Uterus (tissue), 4 donors: ENCODE measurements around the gene RMRP. TPM values are rescaled to one million over a fixed set of nuclear protein-coding genes. Genes with fewer than 3 reads are reported as not detected.
"Not testable (repeated sequence)": the region's sequence is repeated elsewhere in the genome, so short reads cannot be mapped to it uniquely, and the experiment has no call there.

ENCODE experiments used
- DNase-seq, 2 donors: peaks; one replicate each; pipeline ENCODE4 v3.0.0-alpha.2; 2019 to 2020
- H3K27ac ChIP-seq, 2 donors: fragments of 200-600 bp; sonication (generic); 1 replicate in 1 of 2; 2 replicates in 1 of 2; pipeline ENCODE4 v1.5.1; 2016 to 2018
- H3K27me3 ChIP-seq, 2 donors: fragments of 200-600 bp; sonication (generic); one replicate each; pipeline ENCODE4 v1.5.1; 2018 to 2019; ENCODE audit warnings: control low read depth in 1 of 2
- H3K36me3 ChIP-seq, 2 donors: fragments of 200-600 bp; sonication (generic); one replicate each; pipeline ENCODE4 v1.5.1; 2019; ENCODE audit warnings: control low read depth in 1 of 2
- H3K4me1 ChIP-seq, 2 donors: fragments of 200-600 bp; sonication (generic); one replicate each; pipeline ENCODE4 v1.5.1; 2018 to 2019; ENCODE audit warnings: control low read depth in 1 of 2
- H3K4me3 ChIP-seq, 2 donors: fragments of 200-600 bp; sonication (generic); 1 replicate in 1 of 2; 2 replicates in 1 of 2; pipeline ENCODE4 v1.5.1; 2018 to 2019; ENCODE audit warnings: mild to moderate bottlenecking in 1 of 2
- H3K9me3 ChIP-seq, 2 donors: fragments of 200-600 bp; sonication (generic); one replicate each; pipeline ENCODE4 v1.5.1; 2019; ENCODE audit warnings: control low read depth in 1 of 2
- CTCF ChIP-seq, 4 experiments: fragments of 200-600 bp in 2 of 4; fragments of 450-650 bp in 2 of 4; sonication (generic) in 2 of 4; IDR thresholded peaks; one replicate each; pipeline ENCODE4 v1.5.1; 2016 to 2019; ENCODE audit warnings: antibody characterized with exemption in 4 of 4, mild to moderate bottlenecking in 2 of 4, moderate library complexity in 1 of 4
- POLR2A ChIP-seq, 2 donors: fragments of 450-650 bp; IDR thresholded peaks; one replicate each; pipeline ENCODE4 v1.6.1; 2016; ENCODE audit warnings: antibody characterized with exemption in 2 of 2, mild to moderate bottlenecking in 1 of 2, moderate library complexity in 1 of 2
- intact Hi-C: fragments of 100-400 bp; cut with DNase I; formaldehyde crosslinking; loops from one replicate; pipeline ENCODE4 v1.15.1; 2023; ENCODE audit warnings: low total_unique reads
- total RNA-seq, 4 donors: library from RNA; depleted of rRNA in 3 of 4; stranded (reverse); fragments of >200 nt in 3 of 4; gene quantifications; one replicate each; pipeline versions ENCODE4 v1.1.0 to v1.2.4, GENCODE V29; 2014 to 2023
- donor health status: DM: yes; HTN: yes; CAD: no.

RMRP gene
- total RNA-seq, 4 donors from 2014 or later: 2,632 to 57,722 (median 9,015) TPM

GRCh38 chr9:35650341-35651158 is 7.3 kb downstream of the RMRP start, which contains the start of gene SIT1:
TSS of gene SIT1 (minus strand) at chr9:35650931. CDS start at chr9:35650853, 78 bp downstream.
- TF ChIP-seq POLR2A (IDR thresholded peaks at IDR 0.05) (no peak), CTCF (IDR thresholded peaks at IDR 0.05) (no peak)
- H3K4me3 ChIP-seq: no peak within 1 kb of the TSS
- no peaks in the 10 kb centered on the region for H3K36me3 ChIP-seq
- H3K27ac ChIP-seq: no peak within 1 kb of the TSS
- no peaks in the 10 kb centered on the region for H3K27me3 ChIP-seq
- no peaks in the 10 kb centered on the region for H3K9me3 ChIP-seq
- intact Hi-C loops: no loop called here
- DNase-seq: no peak
- no peaks in the 10 kb centered on the region for H3K4me1 ChIP-seq

DNA sequence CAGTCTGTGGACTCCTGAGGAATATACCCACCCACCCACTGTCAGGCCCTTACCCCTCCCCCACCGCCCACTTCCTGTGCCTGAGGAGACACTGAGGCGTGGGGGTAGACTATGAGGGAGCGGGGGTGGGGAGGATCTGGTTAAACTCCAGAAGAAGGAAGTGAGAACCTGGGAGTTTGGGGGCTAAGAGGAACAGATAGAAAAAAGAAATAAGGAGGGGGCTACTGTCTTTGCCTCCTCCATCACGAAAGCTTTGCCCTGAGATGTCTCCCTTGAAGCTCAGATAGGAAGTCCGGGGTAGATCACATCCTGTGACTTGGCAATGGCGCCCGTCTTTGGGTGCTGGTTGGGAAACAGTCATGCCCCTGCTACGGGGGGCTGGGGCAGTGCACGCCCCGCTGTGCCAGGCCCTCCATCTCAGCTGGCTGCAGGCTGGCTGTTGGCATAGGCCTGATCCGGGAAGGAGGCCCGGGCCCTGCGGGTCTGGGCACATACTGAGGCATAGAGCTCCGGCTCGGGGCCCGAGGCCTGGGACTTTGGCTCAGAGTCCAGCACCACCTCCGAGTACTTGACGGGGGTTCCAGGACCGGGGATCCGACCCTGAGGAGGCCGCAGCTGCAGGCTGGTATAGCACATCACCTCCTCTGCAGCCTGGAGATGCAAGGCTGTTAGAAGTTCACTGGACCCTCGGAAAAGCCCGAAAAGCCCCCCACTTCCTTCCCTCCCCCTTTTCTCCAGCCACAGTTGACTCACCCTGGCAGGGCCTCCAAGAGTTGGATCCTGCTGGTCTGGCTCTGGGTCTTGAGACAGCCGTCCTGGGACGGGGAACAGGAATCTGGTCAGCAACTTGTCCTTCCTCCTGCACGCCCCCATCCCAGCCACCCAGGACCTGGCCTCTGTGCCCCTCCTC is 8.1 kb downstream of the RMRP start:
- Histone ChIP-seq H3K27ac (no peak overlapping the region), H3K4me3 (no peak overlapping the region)
- peak in 1 of 2 donors; percentile 28 for DNase-seq

GRCh38 chr9:35646533-35647265 is 11.1 kb downstream of the RMRP start:
- no peaks in the 10 kb centered on the region for H3K4me1 ChIP-seq
- DNase-seq: peak; percentile 93 to 96
- peak overlapping the region; percentile 85 to 86 for H3K27ac ChIP-seq
- H3K4me3 ChIP-seq: peak overlapping the region; percentile 40 to 55
- no peaks in the 10 kb centered on the region for H3K27me3 ChIP-seq
- no peaks in the 10 kb centered on the region for H3K9me3 ChIP-seq
- TF ChIP-seq CTCF (IDR thresholded peaks at IDR 0.05) (peak; percentile 93 to 99 (median 98)), POLR2A (IDR thresholded peaks at IDR 0.05) (peak; percentile 90 to 95)
- no peaks in the 10 kb centered on the region for H3K36me3 ChIP-seq
- intact Hi-C loops: no loop called here

More for the DNA sequence above, 8.1 kb downstream of the RMRP start:
- no peaks in the 10 kb centered on the region for H3K9me3 ChIP-seq
- no peaks in the 10 kb centered on the region for H3K27me3 ChIP-seq
- no peaks in the 10 kb centered on the region for H3K36me3 ChIP-seq
- no peaks in the 10 kb centered on the region for H3K4me1 ChIP-seq
- intact Hi-C loops: no loop called here
- TF ChIP-seq CTCF (IDR thresholded peaks at IDR 0.05) (no peak), POLR2A (IDR thresholded peaks at IDR 0.05) (no peak)

GRCh38 chr9:35646153-35646532 is 11.7 kb downstream of the RMRP start:
- Histone ChIP-seq H3K36me3 (no peaks in the 10 kb centered on the region), H3K27ac (peak overlapping the region; percentile 85 to 86), H3K4me3 (peak overlapping the region; percentile 40 to 55), H3K9me3 (no peaks in the 10 kb centered on the region), H3K27me3 (no peaks in the 10 kb centered on the region), H3K4me1 (no peaks in the 10 kb centered on the region)
- peak; percentile 57 to 59 for DNase-seq
- TF ChIP-seq POLR2A (IDR thresholded peaks at IDR 0.05) (no peak), CTCF (IDR thresholded peaks at IDR 0.05) (peak in 1 of 4 experiments; percentile 18)
- intact Hi-C loops: no loop called here

GRCh38 chr9:35645736-35646135 is 12.1 kb downstream of the RMRP start:
- H3K36me3 ChIP-seq, H3K9me3 ChIP-seq, DNase-seq, intact Hi-C loops, H3K27me3 ChIP-seq, H3K4me1 ChIP-seq: not testable (repeated sequence)
- H3K4me3 ChIP-seq: peak overlapping the region; percentile 40 to 55
- peak overlapping the region; percentile 85 to 86 for H3K27ac ChIP-seq
